H9 (cell line): Measurements from ENCODE around the gene ADAM8. TPM values are rescaled to one million over a fixed set of nuclear protein-coding genes. Genes with fewer than 3 reads are reported as not detected.

Experiments used
- DNase-seq: peaks from one replicate; pipeline ENCODE4 v3.0.0-alpha.2; 2017
- H2AFZ ChIP-seq: one replicate; pipeline ENCODE4 v1.6.1; 2013; ENCODE audit warnings: mild to moderate bottlenecking, low read length, control low read depth, moderate library complexity
- H2AK5ac ChIP-seq: 2 replicates; pipeline ENCODE4 v1.6.1; 2013; ENCODE audit warnings: low read length, control low read depth, mixed read lengths; ENCODE audit not compliant: insufficient read length
- H2BK120ac ChIP-seq: one replicate; pipeline ENCODE4 v1.6.1; 2013; ENCODE audit warnings: low read depth, mild to moderate bottlenecking, low read length, control low read depth, inconsistent platforms; ENCODE audit not compliant: poor library complexity, severe bottlenecking
- H2BK12ac ChIP-seq: 2 replicates; pipeline ENCODE4 v1.6.1; 2013; ENCODE audit warnings: low read length, control low read depth, mixed read lengths, low read depth; ENCODE audit not compliant: insufficient read length
- H2BK15ac ChIP-seq: 2 replicates; pipeline ENCODE4 v1.6.1; 2013; ENCODE audit warnings: low read depth, low read length, control low read depth
- H2BK20ac ChIP-seq: one replicate; pipeline ENCODE4 v1.6.1; 2013; ENCODE audit warnings: low read depth, mild to moderate bottlenecking, low read length, control low read depth, inconsistent platforms; ENCODE audit not compliant: poor library complexity, severe bottlenecking
- H2BK5ac ChIP-seq: 2 replicates; pipeline ENCODE4 v1.6.1; 2013; ENCODE audit warnings: low read length, control low read depth, mixed read lengths; ENCODE audit not compliant: insufficient read length
- H3K14ac ChIP-seq: 2 replicates; pipeline ENCODE4 v1.6.1; 2013; ENCODE audit warnings: low read length, control low read depth; ENCODE audit not compliant: insufficient read depth
- H3K18ac ChIP-seq: 2 replicates; pipeline ENCODE4 v1.6.1; 2013; ENCODE audit warnings: low read depth, mild to moderate bottlenecking, mixed read lengths, low read length, control low read depth; ENCODE audit not compliant: insufficient read length
- H3K23ac ChIP-seq: 2 replicates; pipeline ENCODE4 v1.6.1; 2013; ENCODE audit warnings: low read length, control low read depth, mixed read lengths, low read depth; ENCODE audit not compliant: insufficient read length
- H3K23me2 ChIP-seq: 2 replicates; pipeline ENCODE4 v1.6.1; 2013; ENCODE audit warnings: low read depth, mild to moderate bottlenecking, mixed read lengths, low read length, control low read depth; ENCODE audit not compliant: insufficient read length, poor library complexity, severe bottlenecking
- H3K27ac ChIP-seq: 2 replicates; pipeline ENCODE4 v1.5.1; 2013; ENCODE audit warnings: low read length, control low read depth, mixed read lengths, low read depth; ENCODE audit not compliant: insufficient read length
- H3K27me3 ChIP-seq: 2 replicates; pipeline ENCODE4 v1.6.1; 2013; ENCODE audit warnings: low read length, control low read depth, inconsistent platforms; ENCODE audit not compliant: insufficient read depth
- H3K4ac ChIP-seq: 2 replicates; pipeline ENCODE4 v1.6.1; 2013; ENCODE audit warnings: low read depth, mild to moderate bottlenecking, control low read depth, inconsistent platforms, low read length, moderate library complexity
- H3K4me1 ChIP-seq: 2 replicates; pipeline ENCODE4 v1.6.1; 2013; ENCODE audit warnings: low read length, control low read depth, inconsistent platforms; ENCODE audit not compliant: insufficient read depth
- H3K4me2 ChIP-seq: 2 replicates; pipeline ENCODE4 v1.6.1; 2013; ENCODE audit warnings: low read length, control low read depth, mixed read lengths; ENCODE audit not compliant: insufficient read length, insufficient read depth
- H3K56ac ChIP-seq: 2 replicates; pipeline ENCODE4 v1.6.1; 2013; ENCODE audit warnings: low read depth, mild to moderate bottlenecking, mixed read lengths, low read length, control low read depth; ENCODE audit not compliant: insufficient read length
- H3K79me1 ChIP-seq: 2 replicates; pipeline ENCODE4 v1.6.1; 2013; ENCODE audit warnings: low read depth, mild to moderate bottlenecking, moderate library complexity, low read length, control low read depth, inconsistent platforms; ENCODE audit not compliant: insufficient read depth, poor library complexity, severe bottlenecking
- H3K79me2 ChIP-seq: 2 replicates; pipeline ENCODE4 v1.6.1; 2013; ENCODE audit warnings: low read length, control low read depth, inconsistent platforms; ENCODE audit not compliant: insufficient read depth
- H3K9ac ChIP-seq: 2 replicates; pipeline ENCODE4 v1.6.1; 2013; ENCODE audit warnings: low read length, control low read depth, mixed read lengths; ENCODE audit not compliant: insufficient read length; ENCODE audit errors: extremely low read depth
- H3K9me3 ChIP-seq: one replicate; pipeline ENCODE4 v1.6.1; 2013; ENCODE audit warnings: low read depth, low read length, inconsistent platforms; ENCODE audit not compliant: control insufficient read depth
- H3T11ph ChIP-seq: one replicate; pipeline ENCODE4 v1.6.1; 2013; ENCODE audit warnings: mild to moderate bottlenecking, low read length, control low read depth, inconsistent platforms
- H4K20me1 ChIP-seq: one replicate; pipeline ENCODE4 v1.6.1; 2013; ENCODE audit not compliant: control insufficient read depth, insufficient read length, insufficient read depth
- H4K5ac ChIP-seq: 2 replicates; pipeline ENCODE4 v1.6.1; 2013; ENCODE audit warnings: low read depth, mild to moderate bottlenecking, mixed read lengths, low read length, control low read depth; ENCODE audit not compliant: insufficient read length
- H4K8ac ChIP-seq: replicated peaks from 2 replicates; pipeline ENCODE4 v1.6.1; 2013; ENCODE audit warnings: low read length, control low read depth, mixed read lengths, low read depth; ENCODE audit not compliant: insufficient read length
- H4K91ac ChIP-seq: 2 replicates; pipeline ENCODE4 v1.6.1; 2013; ENCODE audit warnings: low read depth, mild to moderate bottlenecking, moderate library complexity, mixed read lengths, low read length, control low read depth; ENCODE audit not compliant: insufficient read length
- H3K27ac Mint-ChIP-seq, 3 experiments: 2 replicates in 2 of 3; 3 replicates in 1 of 3; pipeline ENCODE4 v1.8.0; 2020 to 2021; ENCODE audit warnings: mixed read lengths in 3 of 3, mild to moderate bottlenecking in 1 of 3, moderate library complexity in 1 of 3
- H3K27me3 Mint-ChIP-seq: 2 replicates; pipeline ENCODE4 v1.8.0; 2021; ENCODE audit warnings: low read depth, mild to moderate bottlenecking, moderate library complexity, mixed read lengths
- H3K36me3 Mint-ChIP-seq, 3 experiments: 2 replicates in 2 of 3; 3 replicates in 1 of 3; pipeline ENCODE4 v1.8.0; 2020 to 2021; ENCODE audit warnings: low read depth in 3 of 3, mixed read lengths in 3 of 3; ENCODE audit not compliant: insufficient read depth in 1 of 3
- H3K4me1 Mint-ChIP-seq, 2 experiments: 2 replicates each; pipeline ENCODE4 v1.8.0; 2020; ENCODE audit warnings: mixed read lengths in 2 of 2
- H3K4me3 Mint-ChIP-seq, 2 experiments: 2 replicates in 1 of 2; 3 replicates in 1 of 2; pipeline ENCODE4 v1.8.0; 2020 to 2021; ENCODE audit warnings: mild to moderate bottlenecking in 2 of 2, mixed read lengths in 2 of 2, moderate library complexity in 1 of 2
- H3K9me3 Mint-ChIP-seq, 2 experiments: 2 replicates in 1 of 2; 3 replicates in 1 of 2; pipeline ENCODE4 v1.8.0; 2020; ENCODE audit warnings: mild to moderate bottlenecking in 2 of 2, mixed read lengths in 2 of 2, moderate library complexity in 1 of 2
- WGBS: extraction: QIAGEN DNeasy Blood & Tissue Kit; methylation state at CpG from one replicate; pipeline ENCODE4 v1.1.7; 2013; ENCODE audit warnings: missing lambda C conversion rate, low lambda C conversion rate, mixed read lengths; ENCODE audit not compliant: insufficient read length; ENCODE audit errors: extremely low coverage; 5-methylcytosine and 5-hydroxymethylcytosine counted together
- total RNA-seq: library from RNA; stranded (reverse); gene quantifications from 2 replicates; pipeline ENCODE4 v1.2.1, GENCODE V29; 2021
- TF ChIP-seq, protein P1 (sequence below): fragments of 200-600 bp; sonication (generic); conservative IDR thresholded peaks from 3 replicates; pipeline ENCODE4 v1.8.0; 2021; ENCODE audit warnings: antibody characterized with exemption, mild to moderate bottlenecking

Gene ADAM8
- total RNA-seq, 1 experiment from 2014 or later, result 5.4 TPM

DNA sequence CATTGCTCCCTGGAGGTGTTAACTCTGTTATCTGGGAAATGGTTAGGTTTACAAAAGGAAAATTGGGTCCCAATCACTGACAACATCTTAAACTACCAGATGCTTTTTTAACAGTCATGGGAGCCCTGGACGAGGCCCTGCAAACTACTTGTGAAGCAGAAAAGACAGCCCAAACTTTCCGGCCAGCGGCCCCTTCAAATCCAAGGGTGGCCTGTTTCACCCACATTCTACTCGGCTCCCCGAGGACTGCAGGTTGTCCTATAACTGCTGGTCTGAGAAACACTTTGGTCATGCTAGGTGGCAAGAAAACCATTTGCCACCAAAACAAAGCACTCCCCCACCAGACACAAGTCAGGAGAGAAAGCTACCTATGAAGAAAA, 29.4 kb upstream of the ADAM8 start:
- Histone ChIP-seq H4K5ac (no peak overlapping the region), H2BK120ac (no peak overlapping the region), H3K14ac (no peak overlapping the region), H3K4me2 (no peak overlapping the region), H3K79me1 (peaks cover 14% of the 10 kb centered on the region), H3T11ph (no peak overlapping the region), H3K4ac (no peak overlapping the region), H3K9me3 (no peaks in the 10 kb centered on the region), H3K27me3 (no peaks in the 10 kb centered on the region), H3K18ac (no peak overlapping the region), H4K8ac (no peak overlapping the region), H4K20me1 (no peaks in the 10 kb centered on the region), H2BK20ac (no peak overlapping the region), H3K27ac (no peak overlapping the region), H3K23me2 (peaks cover 9% of the 10 kb centered on the region), H2BK15ac (no peak overlapping the region), H2AFZ (no peak overlapping the region), H2BK12ac (no peak overlapping the region), H3K9ac (no peak overlapping the region), H4K91ac (no peak overlapping the region), H3K4me1 (no peaks in the 10 kb centered on the region), H2AK5ac (no peak overlapping the region), H3K56ac (no peak overlapping the region), H3K79me2 (peaks cover 9% of the 10 kb centered on the region; the same call in 1 of the 2 replicates), H2BK5ac (no peak overlapping the region), H3K23ac (no peak overlapping the region)
- Mint-ChIP-seq H3K4me3 (no peak overlapping the region), H3K36me3 (peaks cover 6 to 23% (median 15%) of the 10 kb centered on the region in 3 experiments), H3K27ac (no peak overlapping the region), H3K4me1 (peaks cover 11 to 14% of the 10 kb centered on the region in 2 experiments), H3K9me3 (no peaks in the 10 kb centered on the region; a peak in 4 of 5 replicates), H3K27me3 (no peaks in the 10 kb centered on the region)
- TF ChIP-seq, protein P1, sequence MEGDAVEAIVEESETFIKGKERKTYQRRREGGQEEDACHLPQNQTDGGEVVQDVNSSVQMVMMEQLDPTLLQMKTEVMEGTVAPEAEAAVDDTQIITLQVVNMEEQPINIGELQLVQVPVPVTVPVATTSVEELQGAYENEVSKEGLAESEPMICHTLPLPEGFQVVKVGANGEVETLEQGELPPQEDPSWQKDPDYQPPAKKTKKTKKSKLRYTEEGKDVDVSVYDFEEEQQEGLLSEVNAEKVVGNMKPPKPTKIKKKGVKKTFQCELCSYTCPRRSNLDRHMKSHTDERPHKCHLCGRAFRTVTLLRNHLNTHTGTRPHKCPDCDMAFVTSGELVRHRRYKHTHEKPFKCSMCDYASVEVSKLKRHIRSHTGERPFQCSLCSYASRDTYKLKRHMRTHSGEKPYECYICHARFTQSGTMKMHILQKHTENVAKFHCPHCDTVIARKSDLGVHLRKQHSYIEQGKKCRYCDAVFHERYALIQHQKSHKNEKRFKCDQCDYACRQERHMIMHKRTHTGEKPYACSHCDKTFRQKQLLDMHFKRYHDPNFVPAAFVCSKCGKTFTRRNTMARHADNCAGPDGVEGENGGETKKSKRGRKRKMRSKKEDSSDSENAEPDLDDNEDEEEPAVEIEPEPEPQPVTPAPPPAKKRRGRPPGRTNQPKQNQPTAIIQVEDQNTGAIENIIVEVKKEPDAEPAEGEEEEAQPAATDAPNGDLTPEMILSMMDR, result no peak
- no CpG with 5 or more reads among the region's 5 CpGs for WGBS
- no peak for DNase-seq
